Neural cell (in vitro differentiated cells): ENCODE results near the gene SHPK. TPM values are rescaled to one million over a fixed set of nuclear protein-coding genes. Genes with fewer than 3 reads are reported as not detected.

ENCODE experiments used
- H2AFZ ChIP-seq: fragments of 200-600, 300-800 bp; sonication (generic), shearing (Covaris generic); 2 replicates; pipeline ENCODE4 v1.6.0; 2014; ENCODE audit warnings: low read depth, mild to moderate bottlenecking, antibody characterized with exemption, low read length, moderate library complexity
- H3F3A ChIP-seq: fragments of 200-600 bp; shearing (Covaris generic); 2 replicates; pipeline ENCODE4 v1.6.1; 2016; ENCODE audit warnings: mild to moderate bottlenecking, moderate library complexity, mixed read lengths, antibody characterized with exemption, low read length; ENCODE audit not compliant: insufficient read depth, poor library complexity, severe bottlenecking
- H3K27ac ChIP-seq: fragments of 200-600, 300-800 bp; sonication (generic), shearing (Covaris generic); 2 replicates; pipeline ENCODE4 v1.5.1; 2014; ENCODE audit warnings: mild to moderate bottlenecking, low read length, moderate library complexity
- H3K27me3 ChIP-seq: fragments of 300-800, 200-600 bp; sonication (generic), shearing (Covaris generic); 2 replicates; pipeline ENCODE4 v1.6.0; 2014; ENCODE audit warnings: mild to moderate bottlenecking, low read depth, low read length, moderate library complexity; ENCODE audit not compliant: insufficient read depth
- H3K36me3 ChIP-seq: fragments of 300-800, 200-600 bp; sonication (generic), shearing (Covaris generic); 2 replicates; pipeline ENCODE4 v1.5.1; 2014; ENCODE audit warnings: mild to moderate bottlenecking, antibody characterized with exemption, low read length, moderate library complexity; ENCODE audit not compliant: insufficient read depth
- H3K4me2 ChIP-seq: fragments of 300-800, 200-600 bp; sonication (generic), shearing (Covaris generic); 2 replicates; pipeline ENCODE4 v1.6.0; 2014; ENCODE audit warnings: mild to moderate bottlenecking, low read length
- H3K4me3 ChIP-seq: fragments of 300-800, 200-600 bp; sonication (generic), shearing (Covaris generic); 2 replicates; pipeline ENCODE4 v1.5.1; 2014; ENCODE audit warnings: mild to moderate bottlenecking, low read length, moderate library complexity
- H3K79me2 ChIP-seq: fragments of 200-600 bp; shearing (Covaris generic); replicated peaks from 2 replicates; pipeline ENCODE4 v1.6.0; 2014; ENCODE audit warnings: mild to moderate bottlenecking, low read length, moderate library complexity; ENCODE audit not compliant: insufficient read depth
- H3K9ac ChIP-seq: fragments of 300-800, 200-600 bp; sonication (generic), shearing (Covaris generic); 2 replicates; pipeline ENCODE4 v1.6.1; 2016; ENCODE audit warnings: mild to moderate bottlenecking, low read length, mixed read lengths
- H3K9me2 ChIP-seq: fragments of 200-600 bp; shearing (Covaris generic); 2 replicates; pipeline ENCODE4 v1.6.1; 2016; ENCODE audit warnings: mild to moderate bottlenecking, low read length, mixed read lengths; ENCODE audit not compliant: insufficient read depth
- H3K9me3 ChIP-seq: fragments of 200-600, 300-800 bp; sonication (generic), shearing (Covaris generic); 2 replicates; pipeline ENCODE4 v1.6.1; 2016; ENCODE audit warnings: mild to moderate bottlenecking, mixed run types, low read length, moderate library complexity, mixed read lengths
- H4K20me1 ChIP-seq: fragments of 200-600 bp; shearing (Covaris generic); 2 replicates; pipeline ENCODE4 v1.6.1; 2016; ENCODE audit warnings: mild to moderate bottlenecking, mixed run types; ENCODE audit not compliant: insufficient read depth
- EP300 ChIP-seq: fragments of 450-650 bp; conservative IDR thresholded peaks from 2 replicates; pipeline ENCODE4 v1.6.1; 2014; ENCODE audit warnings: antibody characterized with exemption, mild to moderate bottlenecking, moderate library complexity; ENCODE audit not compliant: poor library complexity, severe bottlenecking
- EZH2 ChIP-seq: fragments of 200-600, 300-800 bp; shearing (Covaris generic), sonication (generic); IDR thresholded peaks from 2 replicates; pipeline ENCODE4 v1.6.1; 2014; ENCODE audit warnings: antibody characterized with exemption, low read length, borderline replicate concordance, mild to moderate bottlenecking; ENCODE audit not compliant: insufficient read depth, poor library complexity, severe bottlenecking
- MXI1 ChIP-seq: fragments of 450-650 bp; conservative IDR thresholded peaks from 2 replicates; pipeline ENCODE4 v1.6.1; 2014; ENCODE audit warnings: antibody characterized with exemption, mild to moderate bottlenecking; ENCODE audit not compliant: poor library complexity, severe bottlenecking
- POLR2AphosphoS5 ChIP-seq: IDR thresholded peaks from 2 replicates; pipeline ENCODE4 v1.6.1; 2012
- RAD21 ChIP-seq: fragments of 450-650 bp; conservative IDR thresholded peaks from 2 replicates; pipeline ENCODE4 v1.6.1; 2014; ENCODE audit warnings: antibody characterized with exemption, mild to moderate bottlenecking, moderate library complexity
- SMC3 ChIP-seq: fragments of 450-650 bp; conservative IDR thresholded peaks from 2 replicates; pipeline ENCODE4 v1.6.1; 2014; ENCODE audit warnings: antibody characterized with exemption, mild to moderate bottlenecking, moderate library complexity; ENCODE audit not compliant: poor library complexity
- TAF1 ChIP-seq: IDR thresholded peaks from 2 replicates; pipeline ENCODE4 v1.6.1; 2012; ENCODE audit warnings: low read depth
- polyA plus RNA-seq: library from polyadenylated mRNA; depleted of rRNA; stranded (reverse); fragments of >200 nt; gene quantifications from 2 replicates; pipeline ENCODE4 v1.2.3, GENCODE V29; 2014
- TF ChIP-seq, protein P1 (sequence below): IDR thresholded peaks from 2 replicates; pipeline ENCODE4 v1.6.1; 2012; ENCODE audit warnings: borderline replicate concordance
- TF ChIP-seq, protein P2 (sequence below): fragments of 450-650 bp; IDR thresholded peaks from 2 replicates; pipeline ENCODE4 v1.5.1; 2014; ENCODE audit warnings: antibody characterized with exemption, mild to moderate bottlenecking, moderate library complexity; ENCODE audit not compliant: poor library complexity, severe bottlenecking

Gene SHPK
- polyA plus RNA-seq, 1 donor from 2014 or later, result 14.3 TPM

DNA sequence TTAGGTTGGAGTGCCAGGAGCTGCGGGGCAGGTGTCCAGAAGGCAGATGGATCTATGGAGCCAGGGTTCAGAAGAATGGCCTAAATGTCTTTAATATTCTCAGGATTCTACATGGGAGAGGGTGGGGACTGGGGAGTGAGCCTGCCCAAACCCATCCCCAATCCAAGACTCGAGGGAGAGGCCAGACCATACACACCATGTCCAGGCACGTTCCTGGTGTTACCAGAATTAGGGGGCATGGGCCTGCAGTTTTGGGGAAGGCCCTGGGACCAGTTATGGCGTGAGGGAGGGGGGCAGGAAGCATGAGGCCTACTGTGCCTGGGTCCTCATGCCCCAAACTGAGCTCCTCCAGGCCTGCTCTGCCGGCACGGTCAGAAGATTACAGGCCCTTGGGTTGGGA is 30.5 kb upstream of the SHPK start:
- H4K20me1 ChIP-seq, result no peaks in the 10 kb centered on the region
- no peaks in the 10 kb centered on the region for H3F3A ChIP-seq
- no peaks in the 10 kb centered on the region for H3K9me3 ChIP-seq
- no peaks in the 10 kb centered on the region for H3K27me3 ChIP-seq
- TF ChIP-seq, protein P1, sequence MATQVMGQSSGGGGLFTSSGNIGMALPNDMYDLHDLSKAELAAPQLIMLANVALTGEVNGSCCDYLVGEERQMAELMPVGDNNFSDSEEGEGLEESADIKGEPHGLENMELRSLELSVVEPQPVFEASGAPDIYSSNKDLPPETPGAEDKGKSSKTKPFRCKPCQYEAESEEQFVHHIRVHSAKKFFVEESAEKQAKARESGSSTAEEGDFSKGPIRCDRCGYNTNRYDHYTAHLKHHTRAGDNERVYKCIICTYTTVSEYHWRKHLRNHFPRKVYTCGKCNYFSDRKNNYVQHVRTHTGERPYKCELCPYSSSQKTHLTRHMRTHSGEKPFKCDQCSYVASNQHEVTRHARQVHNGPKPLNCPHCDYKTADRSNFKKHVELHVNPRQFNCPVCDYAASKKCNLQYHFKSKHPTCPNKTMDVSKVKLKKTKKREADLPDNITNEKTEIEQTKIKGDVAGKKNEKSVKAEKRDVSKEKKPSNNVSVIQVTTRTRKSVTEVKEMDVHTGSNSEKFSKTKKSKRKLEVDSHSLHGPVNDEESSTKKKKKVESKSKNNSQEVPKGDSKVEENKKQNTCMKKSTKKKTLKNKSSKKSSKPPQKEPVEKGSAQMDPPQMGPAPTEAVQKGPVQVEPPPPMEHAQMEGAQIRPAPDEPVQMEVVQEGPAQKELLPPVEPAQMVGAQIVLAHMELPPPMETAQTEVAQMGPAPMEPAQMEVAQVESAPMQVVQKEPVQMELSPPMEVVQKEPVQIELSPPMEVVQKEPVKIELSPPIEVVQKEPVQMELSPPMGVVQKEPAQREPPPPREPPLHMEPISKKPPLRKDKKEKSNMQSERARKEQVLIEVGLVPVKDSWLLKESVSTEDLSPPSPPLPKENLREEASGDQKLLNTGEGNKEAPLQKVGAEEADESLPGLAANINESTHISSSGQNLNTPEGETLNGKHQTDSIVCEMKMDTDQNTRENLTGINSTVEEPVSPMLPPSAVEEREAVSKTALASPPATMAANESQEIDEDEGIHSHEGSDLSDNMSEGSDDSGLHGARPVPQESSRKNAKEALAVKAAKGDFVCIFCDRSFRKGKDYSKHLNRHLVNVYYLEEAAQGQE, result no peak
- no peak for TF ChIP-seq POLR2AphosphoS5
- H3K9ac ChIP-seq, result no peak overlapping the region
- no peak overlapping the region for H3K27ac ChIP-seq
- no peak overlapping the region for H3K4me2 ChIP-seq
- peaks cover 30% of the 10 kb centered on the region for H3K79me2 ChIP-seq
- peak overlapping the region; percentile 100 for H3K4me3 ChIP-seq
- no peak overlapping the region for H2AFZ ChIP-seq
- no peaks in the 10 kb centered on the region for H3K36me3 ChIP-seq
- H3K9me2 ChIP-seq, result no peaks in the 10 kb centered on the region

DNA sequence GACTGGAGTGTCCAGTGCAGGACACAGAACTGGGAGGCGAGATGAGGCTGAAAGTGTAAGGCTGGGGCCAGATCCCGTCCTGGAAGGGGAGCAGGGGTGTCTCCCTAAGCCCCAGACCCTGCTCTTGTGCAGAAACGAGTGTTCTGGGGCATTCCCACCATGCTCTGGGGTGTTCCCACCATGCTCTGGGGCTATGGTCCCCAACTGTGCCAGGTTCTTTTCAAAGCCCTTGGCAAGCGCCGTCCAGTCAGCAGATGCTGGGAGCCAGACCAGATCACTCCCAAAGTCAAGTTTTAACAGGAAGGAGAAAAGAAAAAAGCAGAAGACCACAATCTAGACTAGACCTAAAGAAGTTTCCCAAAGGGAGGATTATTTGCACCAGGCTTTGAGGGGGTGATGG is 29.8 kb upstream of the SHPK start:
- Histone ChIP-seq H3K9me2 (no peaks in the 10 kb centered on the region), H3K9me3 (no peaks in the 10 kb centered on the region), H4K20me1 (no peaks in the 10 kb centered on the region), H3K36me3 (no peaks in the 10 kb centered on the region), H3K27ac (no peak overlapping the region), H3K4me2 (no peak overlapping the region), H3K9ac (no peak overlapping the region), H3K4me3 (no peak overlapping the region), H3K79me2 (peaks cover 30% of the 10 kb centered on the region), H2AFZ (no peak overlapping the region), H3F3A (no peaks in the 10 kb centered on the region), H3K27me3 (no peaks in the 10 kb centered on the region)
- TF ChIP-seq POLR2AphosphoS5, result no peak
- no peak for TF ChIP-seq TAF1
- no peak for TF ChIP-seq RAD21
- TF ChIP-seq, protein P2, sequence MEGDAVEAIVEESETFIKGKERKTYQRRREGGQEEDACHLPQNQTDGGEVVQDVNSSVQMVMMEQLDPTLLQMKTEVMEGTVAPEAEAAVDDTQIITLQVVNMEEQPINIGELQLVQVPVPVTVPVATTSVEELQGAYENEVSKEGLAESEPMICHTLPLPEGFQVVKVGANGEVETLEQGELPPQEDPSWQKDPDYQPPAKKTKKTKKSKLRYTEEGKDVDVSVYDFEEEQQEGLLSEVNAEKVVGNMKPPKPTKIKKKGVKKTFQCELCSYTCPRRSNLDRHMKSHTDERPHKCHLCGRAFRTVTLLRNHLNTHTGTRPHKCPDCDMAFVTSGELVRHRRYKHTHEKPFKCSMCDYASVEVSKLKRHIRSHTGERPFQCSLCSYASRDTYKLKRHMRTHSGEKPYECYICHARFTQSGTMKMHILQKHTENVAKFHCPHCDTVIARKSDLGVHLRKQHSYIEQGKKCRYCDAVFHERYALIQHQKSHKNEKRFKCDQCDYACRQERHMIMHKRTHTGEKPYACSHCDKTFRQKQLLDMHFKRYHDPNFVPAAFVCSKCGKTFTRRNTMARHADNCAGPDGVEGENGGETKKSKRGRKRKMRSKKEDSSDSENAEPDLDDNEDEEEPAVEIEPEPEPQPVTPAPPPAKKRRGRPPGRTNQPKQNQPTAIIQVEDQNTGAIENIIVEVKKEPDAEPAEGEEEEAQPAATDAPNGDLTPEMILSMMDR, result no peak
- no peak for TF ChIP-seq SMC3
- TF ChIP-seq MXI1, result no peak
- TF ChIP-seq EP300, result no peak
- TF ChIP-seq, protein P1, result no peak
- no peak for TF ChIP-seq EZH2
